ENCODE data around the gene PRELID2. TPM values are rescaled to one million over a fixed set of nuclear protein-coding genes. Genes with fewer than 3 reads are reported as not detected.
"Not testable (repeated sequence)": the region's sequence is repeated elsewhere in the genome, so short reads cannot be mapped to it uniquely, and the experiment has no call there.

Gene PRELID2
- polyA plus RNA-seq, 2 of the 4 experiments (the other 2 are of a cell fraction) = 8.5 to 10.4 TPM

- no peaks in the 10 kb centered on the region for H3K4me1 ChIP-seq
- 92% methylated on average over 1 of the region's 1 CpG for WGBS (ENCODE audit: missing lambda C conversion rate)
- CTCF ChIA-PET = interaction anchor here (0.6 kb wide), 1 partner anchor 957 kb away, joined by 3 read pairs; no protein-coding TSS in a partner anchor
- no peak for ATAC-seq
- no peak overlapping the region for H3K4me3 ChIP-seq
- H3K9me3 ChIP-seq = no peaks in the 10 kb centered on the region; the same call in 2 of the 3 replicates
- FAIRE-seq = no peak
- no peak overlapping the region for H3K4me2 ChIP-seq
- DNase-seq (ENCODE audit: low read depth in 1 of 2, low spot score in 1 of 2) = no peak
- POLR2A ChIA-PET = no interaction called here
- no peak for TF ChIP-seq MAZ (IDR thresholded peaks at IDR 0.05; ENCODE audit: borderline replicate concordance, low read depth, low read length)
- no peak for TF ChIP-seq KDM5A (IDR thresholded peaks at IDR 0.05)
- no peak for TF ChIP-seq POLR2A (IDR thresholded peaks at IDR 0.05; ENCODE audit: low read length)
- TF ChIP-seq RFX5 (IDR thresholded peaks at IDR 0.05) = no peak
- TF ChIP-seq HDAC2 (IDR thresholded peaks at IDR 0.05) = no peak
- no peak for TF ChIP-seq NPAS2 (CRISPR knock-in tag; IDR thresholded peaks at IDR 0.05; ENCODE audit: borderline replicate concordance)
- TF ChIP-seq, protein P1, sequence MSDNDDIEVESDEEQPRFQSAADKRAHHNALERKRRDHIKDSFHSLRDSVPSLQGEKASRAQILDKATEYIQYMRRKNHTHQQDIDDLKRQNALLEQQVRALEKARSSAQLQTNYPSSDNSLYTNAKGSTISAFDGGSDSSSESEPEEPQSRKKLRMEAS (IDR thresholded peaks at IDR 0.05) = no peak
- TF ChIP-seq EHF (CRISPR knock-in tag; IDR thresholded peaks at IDR 0.05) = no peak
- no peak for TF ChIP-seq EP300 (IDR thresholded peaks at IDR 0.05)
- H3K27ac ChIP-seq = no peak overlapping the region
These were observed 97.6 kb downstream of the PRELID2 start for GRCh38 chr5:145737578-145737977.

DNA sequence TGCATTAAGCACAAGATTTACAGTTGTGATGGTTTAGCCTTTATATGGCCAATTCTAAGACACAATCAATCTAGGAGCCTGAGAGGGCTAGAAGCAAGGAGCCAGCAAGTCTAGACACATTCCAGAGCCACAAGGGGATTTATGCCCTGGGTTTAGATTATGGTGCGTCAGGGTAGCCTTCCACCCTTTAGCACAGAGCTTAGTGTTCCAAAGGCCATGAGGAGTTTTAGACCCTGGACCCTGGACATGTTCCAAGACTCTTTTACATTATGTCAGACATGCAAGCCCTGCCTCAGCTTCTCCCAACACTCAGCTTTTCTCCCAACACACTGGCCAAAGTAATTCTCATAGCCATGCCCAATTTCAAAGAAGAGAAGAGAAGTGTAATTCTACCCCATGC is 105.2 kb downstream of the PRELID2 start:
- POLR2A ChIA-PET; DNase-seq (ENCODE audit: low read depth in 1 of 2, low spot score in 1 of 2); H3K4me3 ChIP-seq; H3K27ac ChIP-seq; FAIRE-seq; H3K9me3 ChIP-seq; H3K4me1 ChIP-seq; H3K4me2 ChIP-seq; ATAC-seq: not testable (repeated sequence)
- WGBS (ENCODE audit: missing lambda C conversion rate) = 67% methylated on average over 1 of the region's 1 CpG
- CTCF ChIA-PET = interaction anchor here (0.6 kb wide), 1 partner anchor 131 kb away, joined by 3 read pairs; no protein-coding TSS in a partner anchor

- CTCF ChIA-PET = interaction anchor here (1.0 kb wide), 1 partner anchor 11 kb away, joined by 3 read pairs; no protein-coding TSS in a partner anchor
These were observed 111.6 kb downstream of the PRELID2 start for GRCh38 chr5:145723516-145723915.

GRCh38 chr5:145718956-145719355 is 116.2 kb downstream of the PRELID2 start:
- FAIRE-seq = peak; percentile 23
- Histone ChIP-seq H3K27ac (no peak overlapping the region), H3K4me2 (no peak overlapping the region), H3K4me1 (0 out of 3 replicates have a peak, but pooled peaks cover 3% of the 10 kb centered on the region), H3K4me3 (no peak overlapping the region), H3K9me3 (no peaks in the 10 kb centered on the region)
- peak; percentile 62 to 73; a peak in 3 of 6 replicates for ATAC-seq
- POLR2A ChIA-PET = no interaction called here
- 65% methylated on average over 1 of the region's 1 CpG for WGBS (ENCODE audit: missing lambda C conversion rate)
- DNase-seq (ENCODE audit: low read depth in 1 of 2, low spot score in 1 of 2) = peak; percentile 10 to 32
- CTCF ChIA-PET = interaction anchor here (1.1 to 2.3 kb wide), 6 partner anchors 9 to 1515 kb away, joined by 3 to 11 read pairs (median 4); no protein-coding TSS in a partner anchor
- TF ChIP-seq FOXS1 (CRISPR knock-in tag; IDR thresholded peaks at IDR 0.05) (no peak), NR3C1 (IDR thresholded peaks at IDR 0.05) (no peak), CHD4 (IDR thresholded peaks at IDR 0.05; ENCODE audit: borderline replicate concordance) (no peak), RAD21 (conservative IDR thresholded peaks at IDR 0.05 in 1 of 2, IDR thresholded peaks at IDR 0.05 in 1 of 2) (peak; percentile 53 to 56; a peak in 4 of 5 replicates), ESRRA (IDR thresholded peaks at IDR 0.05; ENCODE audit: borderline replicate concordance, low read length) (no peak), HOXB5 (CRISPR knock-in tag; IDR thresholded peaks at IDR 0.05) (no peak), ZSCAN20 (CRISPR knock-in tag; IDR thresholded peaks at IDR 0.05) (no peak), JUNB (IDR thresholded peaks at IDR 0.05) (no peak), POLR2AphosphoS2 (conservative IDR thresholded peaks at IDR 0.05; ENCODE audit: low read length) (no peak), SMC3 (IDR thresholded peaks at IDR 0.05) (peak; percentile 29; the same call in 1 of the 3 replicates), JUN (IDR thresholded peaks at IDR 0.05) (no peak)
- TF ChIP-seq, protein P2, sequence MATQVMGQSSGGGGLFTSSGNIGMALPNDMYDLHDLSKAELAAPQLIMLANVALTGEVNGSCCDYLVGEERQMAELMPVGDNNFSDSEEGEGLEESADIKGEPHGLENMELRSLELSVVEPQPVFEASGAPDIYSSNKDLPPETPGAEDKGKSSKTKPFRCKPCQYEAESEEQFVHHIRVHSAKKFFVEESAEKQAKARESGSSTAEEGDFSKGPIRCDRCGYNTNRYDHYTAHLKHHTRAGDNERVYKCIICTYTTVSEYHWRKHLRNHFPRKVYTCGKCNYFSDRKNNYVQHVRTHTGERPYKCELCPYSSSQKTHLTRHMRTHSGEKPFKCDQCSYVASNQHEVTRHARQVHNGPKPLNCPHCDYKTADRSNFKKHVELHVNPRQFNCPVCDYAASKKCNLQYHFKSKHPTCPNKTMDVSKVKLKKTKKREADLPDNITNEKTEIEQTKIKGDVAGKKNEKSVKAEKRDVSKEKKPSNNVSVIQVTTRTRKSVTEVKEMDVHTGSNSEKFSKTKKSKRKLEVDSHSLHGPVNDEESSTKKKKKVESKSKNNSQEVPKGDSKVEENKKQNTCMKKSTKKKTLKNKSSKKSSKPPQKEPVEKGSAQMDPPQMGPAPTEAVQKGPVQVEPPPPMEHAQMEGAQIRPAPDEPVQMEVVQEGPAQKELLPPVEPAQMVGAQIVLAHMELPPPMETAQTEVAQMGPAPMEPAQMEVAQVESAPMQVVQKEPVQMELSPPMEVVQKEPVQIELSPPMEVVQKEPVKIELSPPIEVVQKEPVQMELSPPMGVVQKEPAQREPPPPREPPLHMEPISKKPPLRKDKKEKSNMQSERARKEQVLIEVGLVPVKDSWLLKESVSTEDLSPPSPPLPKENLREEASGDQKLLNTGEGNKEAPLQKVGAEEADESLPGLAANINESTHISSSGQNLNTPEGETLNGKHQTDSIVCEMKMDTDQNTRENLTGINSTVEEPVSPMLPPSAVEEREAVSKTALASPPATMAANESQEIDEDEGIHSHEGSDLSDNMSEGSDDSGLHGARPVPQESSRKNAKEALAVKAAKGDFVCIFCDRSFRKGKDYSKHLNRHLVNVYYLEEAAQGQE (IDR thresholded peaks at IDR 0.05) = no peak
- TF ChIP-seq, protein P3, sequence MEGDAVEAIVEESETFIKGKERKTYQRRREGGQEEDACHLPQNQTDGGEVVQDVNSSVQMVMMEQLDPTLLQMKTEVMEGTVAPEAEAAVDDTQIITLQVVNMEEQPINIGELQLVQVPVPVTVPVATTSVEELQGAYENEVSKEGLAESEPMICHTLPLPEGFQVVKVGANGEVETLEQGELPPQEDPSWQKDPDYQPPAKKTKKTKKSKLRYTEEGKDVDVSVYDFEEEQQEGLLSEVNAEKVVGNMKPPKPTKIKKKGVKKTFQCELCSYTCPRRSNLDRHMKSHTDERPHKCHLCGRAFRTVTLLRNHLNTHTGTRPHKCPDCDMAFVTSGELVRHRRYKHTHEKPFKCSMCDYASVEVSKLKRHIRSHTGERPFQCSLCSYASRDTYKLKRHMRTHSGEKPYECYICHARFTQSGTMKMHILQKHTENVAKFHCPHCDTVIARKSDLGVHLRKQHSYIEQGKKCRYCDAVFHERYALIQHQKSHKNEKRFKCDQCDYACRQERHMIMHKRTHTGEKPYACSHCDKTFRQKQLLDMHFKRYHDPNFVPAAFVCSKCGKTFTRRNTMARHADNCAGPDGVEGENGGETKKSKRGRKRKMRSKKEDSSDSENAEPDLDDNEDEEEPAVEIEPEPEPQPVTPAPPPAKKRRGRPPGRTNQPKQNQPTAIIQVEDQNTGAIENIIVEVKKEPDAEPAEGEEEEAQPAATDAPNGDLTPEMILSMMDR (IDR thresholded peaks at IDR 0.05) = peak; percentile 56

More at GRCh38 chr5:145723516-145723915, 111.6 kb downstream of the PRELID2 start:
- Histone ChIP-seq H3K4me2 (no peak overlapping the region), H3K4me3 (no peak overlapping the region), H3K9me3 (no peaks in the 10 kb centered on the region), H3K27ac (no peak overlapping the region), H3K4me1 (0 out of 3 replicates have a peak, but pooled peaks cover 3% of the 10 kb centered on the region)
- TF ChIP-seq NFE2L2 (conservative IDR thresholded peaks at IDR 0.05; ENCODE audit: low read length) = no peak
- TF ChIP-seq KDM5A (IDR thresholded peaks at IDR 0.05) = no peak
- no peak for TF ChIP-seq GATA3 (IDR thresholded peaks at IDR 0.05; ENCODE audit: borderline replicate concordance)
- TF ChIP-seq, protein P4, sequence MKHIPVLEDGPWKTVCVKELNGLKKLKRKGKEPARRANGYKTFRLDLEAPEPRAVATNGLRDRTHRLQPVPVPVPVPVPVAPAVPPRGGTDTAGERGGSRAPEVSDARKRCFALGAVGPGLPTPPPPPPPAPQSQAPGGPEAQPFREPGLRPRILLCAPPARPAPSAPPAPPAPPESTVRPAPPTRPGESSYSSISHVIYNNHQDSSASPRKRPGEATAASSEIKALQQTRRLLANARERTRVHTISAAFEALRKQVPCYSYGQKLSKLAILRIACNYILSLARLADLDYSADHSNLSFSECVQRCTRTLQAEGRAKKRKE (CRISPR knock-in tag; IDR thresholded peaks at IDR 0.05; ENCODE audit: low read depth) = no peak
- no peak for TF ChIP-seq HOXA7 (CRISPR knock-in tag; IDR thresholded peaks at IDR 0.05)
- no peak for FAIRE-seq
- POLR2A ChIA-PET = no interaction called here
- no peak for ATAC-seq
- WGBS (ENCODE audit: missing lambda C conversion rate) = 84% methylated on average over 1 of the region's 1 CpG
- DNase-seq (ENCODE audit: low read depth in 1 of 2, low spot score in 1 of 2) = no peak

Data from A549 (cell line).